Endothelial cell (in vitro differentiated cells): ENCODE measurements around the gene PARL. TPM values are rescaled to one million over a fixed set of nuclear protein-coding genes. Genes with fewer than 3 reads are reported as not detected.
"Not testable (repeated sequence)": the region's sequence is repeated elsewhere in the genome, so short reads cannot be mapped to it uniquely, and the experiment has no call there.

Experiments used
- DNase-seq: peaks from one replicate; pipeline ENCODE4 v3.0.0; 2021; ENCODE audit warnings: low spot score
- H3K27ac Mint-ChIP-seq: one replicate; pipeline ENCODE4 v1.8.0; 2021; ENCODE audit warnings: mixed read lengths, inconsistent platforms; ENCODE audit not compliant: unreplicated experiment
- H3K27me3 Mint-ChIP-seq: one replicate; pipeline ENCODE4 v1.8.0; 2021; ENCODE audit warnings: mild to moderate bottlenecking, moderate library complexity, mixed read lengths, inconsistent platforms; ENCODE audit not compliant: unreplicated experiment
- H3K36me3 Mint-ChIP-seq: one replicate; pipeline ENCODE4 v1.8.0; 2021; ENCODE audit warnings: mild to moderate bottlenecking, low read depth, mixed read lengths, inconsistent platforms; ENCODE audit not compliant: unreplicated experiment
- H3K4me1 Mint-ChIP-seq: one replicate; pipeline ENCODE4 v1.8.0; 2021; ENCODE audit warnings: mild to moderate bottlenecking, mixed read lengths, inconsistent platforms; ENCODE audit not compliant: unreplicated experiment
- H3K4me3 Mint-ChIP-seq: one replicate; pipeline ENCODE4 v1.8.0; 2021; ENCODE audit warnings: mild to moderate bottlenecking, mixed read lengths, inconsistent platforms; ENCODE audit not compliant: unreplicated experiment
- H3K9me3 Mint-ChIP-seq: one replicate; pipeline ENCODE4 v1.8.0; 2021; ENCODE audit warnings: mixed read lengths, inconsistent platforms; ENCODE audit not compliant: unreplicated experiment
- CTCF ChIP-seq: fragments of 200-600 bp; sonication (generic); IDR thresholded peaks from one replicate; pipeline ENCODE4 v1.5.0; 2021; ENCODE audit warnings: antibody characterized with exemption; ENCODE audit not compliant: unreplicated experiment
- total RNA-seq: library from RNA; stranded (reverse); fragmentation: NEBNext Ultra II Directional; extraction: Animal tissue kit (Norgen Biotek cat#: 25700); gene quantifications from one replicate; pipeline ENCODE4 v1.2.1, GENCODE V29; 2021; ENCODE audit not compliant: unreplicated experiment

PARL gene
- total RNA-seq, 1 donor from 2014 or later = 62.9 TPM

GRCh38 chr3:183792976-183793375 lies 91.7 kb downstream of the PARL start:
- H3K4me1 Mint-ChIP-seq = peaks cover 12% of the 10 kb centered on the region
- no peak overlapping the region for H3K4me3 Mint-ChIP-seq
- no peak for DNase-seq
- no peaks in the 10 kb centered on the region for H3K9me3 Mint-ChIP-seq
- no peak overlapping the region for H3K27ac Mint-ChIP-seq
- peaks cover 40% of the 10 kb centered on the region for H3K36me3 Mint-ChIP-seq
- H3K27me3 Mint-ChIP-seq = peaks cover 3% of the 10 kb centered on the region
- TF ChIP-seq CTCF = no peak

GRCh38 chr3:183790700-183791099 lies 94.0 kb downstream of the PARL start:
- H3K27ac Mint-ChIP-seq = peak overlapping the region; percentile 24
- TF ChIP-seq CTCF = no peak
- H3K9me3 Mint-ChIP-seq = no peaks in the 10 kb centered on the region
- H3K27me3 Mint-ChIP-seq = no peaks in the 10 kb centered on the region
- no peak for DNase-seq
- H3K36me3 Mint-ChIP-seq = peaks cover 44% of the 10 kb centered on the region
- peaks cover 12% of the 10 kb centered on the region for H3K4me1 Mint-ChIP-seq
- H3K4me3 Mint-ChIP-seq = no peak overlapping the region

GRCh38 chr3:183789826-183790225 lies 94.9 kb downstream of the PARL start:
- Mint-ChIP-seq H3K4me1 (peaks cover 12% of the 10 kb centered on the region), H3K27me3 (no peaks in the 10 kb centered on the region), H3K9me3 (no peaks in the 10 kb centered on the region), H3K36me3 (peaks cover 45% of the 10 kb centered on the region), H3K27ac (no peak overlapping the region), H3K4me3 (no peak overlapping the region)
- no peak for TF ChIP-seq CTCF
- DNase-seq = no peak

GRCh38 chr3:183784503-183784902 lies 100.2 kb downstream of the PARL start:
- Mint-ChIP-seq H3K4me1 (peaks cover 12% of the 10 kb centered on the region), H3K36me3 (peaks cover 43% of the 10 kb centered on the region)
- H3K27me3 Mint-ChIP-seq, H3K4me3 Mint-ChIP-seq, H3K27ac Mint-ChIP-seq, DNase-seq, H3K9me3 Mint-ChIP-seq: not testable (repeated sequence)

GRCh38 chr3:183782576-183783276 lies 102.0 kb downstream of the PARL start:
- peaks cover 47% of the 10 kb centered on the region for H3K36me3 Mint-ChIP-seq
- H3K27ac Mint-ChIP-seq = no peak overlapping the region
- H3K9me3 Mint-ChIP-seq = no peaks in the 10 kb centered on the region
- no peaks in the 10 kb centered on the region for H3K27me3 Mint-ChIP-seq
- no peak for DNase-seq
- no peaks in the 10 kb centered on the region for H3K4me1 Mint-ChIP-seq
- H3K4me3 Mint-ChIP-seq = no peak overlapping the region
- TF ChIP-seq CTCF = no peak
